Right lobe of liver (tissue), 4 donors: ENCODE results near the gene WDFY4.

Experiments
- CTCF ChIP-seq, 4 donors: fragments of 200-600 bp in 3 of 4; fragments of 450-650 bp in 1 of 4; IDR thresholded peaks; one replicate each; pipeline versions ENCODE4 v1.5.1 to v1.8.0; 2016 to 2022; ENCODE audit warnings: antibody characterized with exemption in 4 of 4, mild to moderate bottlenecking in 2 of 4
- POLR2A ChIP-seq: fragments of 450-650 bp; IDR thresholded peaks from one replicate; pipeline ENCODE4 v1.6.1; 2017; ENCODE audit warnings: antibody characterized with exemption, mild to moderate bottlenecking
- donor health status: DM: no; HTN: no; CAD: no.
- donor health status: DM: no; HTN: no; CAD: no.
- donor health status: DM: no; HTN: yes; CAD: no.

- TF ChIP-seq CTCF (IDR thresholded peaks at IDR 0.05): no peak
- TF ChIP-seq POLR2A: no peak
These were observed 340.8 kb downstream of the WDFY4 start for GRCh38 chr10:49025347-49025983.
